ENCODE data around the gene FAXC. TPM values are rescaled to one million over a fixed set of nuclear protein-coding genes. Genes with fewer than 3 reads are reported as not detected.
A peak's percentile ranks its signal among the peaks of the same experiment; 100 is the strongest.
"Not testable (repeated sequence)": the region's sequence is repeated elsewhere in the genome, so short reads cannot be mapped to it uniquely, and the experiment has no call there.

Gene FAXC
- total RNA-seq, 1 donor from 2014 or later, result 0.39 TPM

- DNase-seq (ENCODE audit: low read depth in 2 of 2), result no peak
Measured at GRCh38 chr6:99287523-99287922, 62.0 kb downstream of the FAXC start.

GRCh38 chr6:99285881-99286280 is 63.6 kb downstream of the FAXC start:
- no peak for DNase-seq (ENCODE audit: low read depth in 2 of 2)

GRCh38 chr6:99282479-99283062 is 66.9 kb downstream of the FAXC start:
- peak; percentile 2 to 21 for DNase-seq (ENCODE audit: low read depth in 2 of 2)

GRCh38 chr6:99276747-99277146 is 72.7 kb downstream of the FAXC start:
- DNase-seq (ENCODE audit: low read depth in 2 of 2), result peak in 1 of 2 donors; percentile 44

- DNase-seq (ENCODE audit: low read depth in 2 of 2), result no peak
Measured at GRCh38 chr6:99270826-99271225, 78.6 kb downstream of the FAXC start.

- no peak for DNase-seq (ENCODE audit: low read depth in 2 of 2)
Measured at GRCh38 chr6:99270030-99270429, 79.4 kb downstream of the FAXC start.

GRCh38 chr6:99269207-99269606 is 80.3 kb downstream of the FAXC start:
- DNase-seq (ENCODE audit: low read depth in 2 of 2), result no peak

GRCh38 chr6:99266996-99267395 is 82.5 kb downstream of the FAXC start:
- not testable (repeated sequence) for DNase-seq (ENCODE audit: low read depth in 2 of 2)

GRCh38 chr6:99265447-99265846 is 84.0 kb downstream of the FAXC start:
- DNase-seq (ENCODE audit: low read depth in 2 of 2), result not testable (repeated sequence)

- no peak for DNase-seq (ENCODE audit: low read depth in 2 of 2)
Measured at GRCh38 chr6:99254616-99255550, 94.6 kb downstream of the FAXC start.

GRCh38 chr6:99253271-99253670 is 96.2 kb downstream of the FAXC start:
- no peak for DNase-seq (ENCODE audit: low read depth in 2 of 2)

GRCh38 chr6:99252421-99252820 is 97.1 kb downstream of the FAXC start:
- DNase-seq (ENCODE audit: low read depth in 2 of 2), result no peak

GRCh38 chr6:99250476-99250875 is 99.0 kb downstream of the FAXC start:
- DNase-seq (ENCODE audit: low read depth in 2 of 2), result no peak

- DNase-seq (ENCODE audit: low read depth in 2 of 2), result no peak
Measured at GRCh38 chr6:99246602-99247001, 102.9 kb downstream of the FAXC start.

- peak in 1 of 2 donors; percentile 27 for DNase-seq (ENCODE audit: low read depth in 2 of 2)
Measured at GRCh38 chr6:99241905-99242534, 107.5 kb downstream of the FAXC start.

- DNase-seq (ENCODE audit: low read depth in 2 of 2), result no peak
Measured at GRCh38 chr6:99236010-99236409, 113.5 kb downstream of the FAXC start.

- no peak for DNase-seq (ENCODE audit: low read depth in 2 of 2)
Measured at GRCh38 chr6:99233219-99233618, 116.3 kb downstream of the FAXC start.

GRCh38 chr6:99232056-99232455 is 117.4 kb downstream of the FAXC start:
- DNase-seq (ENCODE audit: low read depth in 2 of 2), result no peak

GRCh38 chr6:99225172-99225571 is 124.3 kb downstream of the FAXC start:
- DNase-seq (ENCODE audit: low read depth in 2 of 2), result no peak
